GM18858 (cell line): Measurements from ENCODE around the gene KDM2A.
"Not testable (repeated sequence)": the region's sequence is repeated elsewhere in the genome, so short reads cannot be mapped to it uniquely, and the experiment has no call there.

Experiments used
- ATAC-seq: cut with Tn5 transposase; IDR thresholded peaks from one replicate; pipeline ENCODE4 v1.9.1; 2021; ENCODE audit not compliant: unreplicated experiment

The KDM2A gene

GRCh38 chr11:67256477-67257135, 137.5 kb downstream of the KDM2A start:
- ATAC-seq, result no peak

GRCh38 chr11:67260406-67260805, 141.3 kb downstream of the KDM2A start:
- ATAC-seq, result no peak

- not testable (repeated sequence) for ATAC-seq
Measured at GRCh38 chr11:67260885-67261639, 142.0 kb downstream of the KDM2A start.

- no peak for ATAC-seq
Measured at GRCh38 chr11:67261640-67261945, 142.5 kb downstream of the KDM2A start.

GRCh38 chr11:67261946-67262681, 143.1 kb downstream of the KDM2A start:
- ATAC-seq, result no peak

- ATAC-seq, result no peak
Measured at GRCh38 chr11:67262731-67263675, 143.9 kb downstream of the KDM2A start.

- ATAC-seq, result no peak
Measured at GRCh38 chr11:67264260-67264659, 145.2 kb downstream of the KDM2A start.

- no peak for ATAC-seq
Measured at GRCh38 chr11:67264877-67265632, 146.0 kb downstream of the KDM2A start.

- no peak for ATAC-seq
Measured at GRCh38 chr11:67265633-67266448, 146.8 kb downstream of the KDM2A start.

- no peak for ATAC-seq
Measured at GRCh38 chr11:67266449-67267187, 147.6 kb downstream of the KDM2A start, which contains the start of gene GRK2. Gene GRK2, plus strand, starts transcription at chr11:67266473. Its CDS starts 227 bp downstream, at chr11:67266700.

- ATAC-seq, result no peak
Measured at GRCh38 chr11:67267188-67268080, 148.4 kb downstream of the KDM2A start.

GRCh38 chr11:67268081-67268961, 149.3 kb downstream of the KDM2A start:
- peak; percentile 36 for ATAC-seq

GRCh38 chr11:67268962-67269268, 149.9 kb downstream of the KDM2A start:
- ATAC-seq, result no peak

- no peak for ATAC-seq
Measured at GRCh38 chr11:67269401-67270255, 150.6 kb downstream of the KDM2A start.

GRCh38 chr11:67270256-67271204, 151.5 kb downstream of the KDM2A start:
- ATAC-seq, result no peak
